Epidermal melanocyte (primary cell): ENCODE measurements around the gene GPATCH2L.

Experiments used
- DNase-seq: peaks from one replicate; pipeline ENCODE4 v3.0.0; 2011; ENCODE audit warnings: low spot score; ENCODE audit not compliant: insufficient read length

Gene GPATCH2L

GRCh38 chr14:76196980-76197695, 45.4 kb downstream of the GPATCH2L start:
- DNase-seq, result no peak

GRCh38 chr14:76201162-76201561, 49.4 kb downstream of the GPATCH2L start:
- DNase-seq, result no peak

- DNase-seq, result no peak
These were observed 51.6 kb downstream of the GPATCH2L start for GRCh38 chr14:76203086-76204001.

- no peak for DNase-seq
These were observed 52.9 kb downstream of the GPATCH2L start for GRCh38 chr14:76204461-76205230.

DNA sequence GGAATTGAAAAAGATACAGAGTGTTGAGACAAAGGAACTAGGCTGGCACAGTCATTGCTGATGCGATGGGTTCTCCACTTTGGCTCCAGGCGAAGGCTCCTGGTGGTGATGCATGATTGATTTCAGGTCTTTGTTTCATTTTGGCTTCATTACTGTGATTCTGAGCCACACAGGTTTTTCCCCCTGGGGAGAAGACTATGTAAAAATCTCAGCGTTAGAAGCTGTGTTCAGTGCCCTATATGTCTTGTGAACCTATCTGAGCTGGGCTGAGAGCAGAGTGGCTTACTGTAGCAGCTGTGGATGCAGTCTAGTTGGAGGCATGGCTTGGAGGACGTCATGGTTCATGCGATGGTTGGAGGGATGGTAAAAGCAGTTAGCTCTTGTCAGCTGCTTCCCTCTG, 54.0 kb downstream of the GPATCH2L start:
- DNase-seq, result no peak

- no peak for DNase-seq
These were observed 56.6 kb downstream of the GPATCH2L start for GRCh38 chr14:76208340-76208739.

GRCh38 chr14:76212242-76212641, 60.5 kb downstream of the GPATCH2L start:
- no peak for DNase-seq

DNA sequence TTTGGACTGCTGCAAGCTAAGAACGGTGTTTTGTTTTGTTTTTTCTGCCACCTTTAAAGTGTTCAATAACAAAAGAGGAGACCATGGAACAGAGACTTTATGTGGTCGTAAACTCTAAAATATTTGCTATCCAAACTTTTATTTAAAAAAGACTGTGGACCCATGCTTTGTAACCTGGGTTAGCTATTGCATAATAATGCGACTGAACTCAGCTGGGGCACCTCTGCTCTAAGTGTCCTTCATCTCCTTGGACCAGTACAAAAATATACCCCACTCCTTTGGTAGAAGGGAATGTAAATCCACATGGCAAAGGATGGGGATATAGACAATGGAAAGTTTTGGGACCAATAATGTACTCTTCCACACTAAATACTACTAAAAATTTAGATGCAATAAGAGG, 65.5 kb downstream of the GPATCH2L start:
- DNase-seq, result no peak

- no peak for DNase-seq
These were observed 66.9 kb downstream of the GPATCH2L start for GRCh38 chr14:76218662-76219061.

GRCh38 chr14:76219873-76220272, 68.2 kb downstream of the GPATCH2L start:
- DNase-seq, result no peak

DNA sequence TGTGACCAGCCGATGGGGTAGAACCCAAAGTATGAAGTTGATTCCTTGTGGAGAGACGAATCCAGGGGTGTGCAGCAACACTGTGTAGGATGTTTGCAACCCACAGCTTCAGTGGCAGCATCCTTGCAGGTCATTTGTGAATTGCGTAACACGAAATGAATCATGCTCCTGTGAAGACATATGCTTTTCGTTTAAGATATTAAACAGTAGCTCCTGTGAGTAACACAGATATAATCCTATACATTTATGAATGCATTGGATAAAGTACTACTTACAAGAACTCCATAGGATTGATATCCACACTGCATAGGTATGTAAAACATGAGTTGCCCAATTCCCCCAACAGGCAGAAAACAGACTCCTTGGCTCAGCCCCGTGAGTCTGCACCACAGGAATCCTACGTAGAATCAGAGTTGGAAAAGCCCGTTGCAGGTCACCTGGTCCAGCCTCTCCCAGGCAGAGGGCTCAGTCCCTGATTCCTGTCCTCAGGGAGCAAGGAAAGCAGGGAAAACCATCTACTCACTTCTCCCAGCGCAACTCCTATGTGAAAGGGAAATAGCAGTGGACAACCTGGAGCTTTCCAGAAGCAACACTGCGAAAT, 75.8 kb downstream of the GPATCH2L start:
- DNase-seq, result no peak

- DNase-seq, result no peak
These were observed 76.4 kb downstream of the GPATCH2L start for GRCh38 chr14:76228138-76228537.

DNA sequence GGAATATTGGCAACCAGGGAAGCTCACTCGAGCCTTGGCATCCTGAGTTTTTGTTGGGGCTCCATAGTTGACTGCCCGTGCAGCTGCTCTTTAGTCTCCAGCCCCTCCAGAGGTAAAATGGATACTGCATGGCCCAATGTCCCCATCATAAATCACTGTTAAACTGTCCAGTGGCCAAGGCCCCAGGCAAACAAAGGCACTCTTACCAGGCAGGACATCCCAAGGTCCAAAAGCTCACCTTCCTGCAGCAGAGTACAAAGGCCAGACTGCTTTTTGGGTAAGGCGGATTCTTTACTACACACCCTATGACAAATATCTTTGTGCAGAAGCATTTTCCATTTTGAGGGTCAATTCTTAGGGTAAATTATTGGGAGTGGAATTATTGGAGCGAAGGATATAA, 81.1 kb downstream of the GPATCH2L start:
- DNase-seq, result no peak

- DNase-seq, result no peak
These were observed 83.9 kb downstream of the GPATCH2L start for GRCh38 chr14:76235628-76236027.

DNA sequence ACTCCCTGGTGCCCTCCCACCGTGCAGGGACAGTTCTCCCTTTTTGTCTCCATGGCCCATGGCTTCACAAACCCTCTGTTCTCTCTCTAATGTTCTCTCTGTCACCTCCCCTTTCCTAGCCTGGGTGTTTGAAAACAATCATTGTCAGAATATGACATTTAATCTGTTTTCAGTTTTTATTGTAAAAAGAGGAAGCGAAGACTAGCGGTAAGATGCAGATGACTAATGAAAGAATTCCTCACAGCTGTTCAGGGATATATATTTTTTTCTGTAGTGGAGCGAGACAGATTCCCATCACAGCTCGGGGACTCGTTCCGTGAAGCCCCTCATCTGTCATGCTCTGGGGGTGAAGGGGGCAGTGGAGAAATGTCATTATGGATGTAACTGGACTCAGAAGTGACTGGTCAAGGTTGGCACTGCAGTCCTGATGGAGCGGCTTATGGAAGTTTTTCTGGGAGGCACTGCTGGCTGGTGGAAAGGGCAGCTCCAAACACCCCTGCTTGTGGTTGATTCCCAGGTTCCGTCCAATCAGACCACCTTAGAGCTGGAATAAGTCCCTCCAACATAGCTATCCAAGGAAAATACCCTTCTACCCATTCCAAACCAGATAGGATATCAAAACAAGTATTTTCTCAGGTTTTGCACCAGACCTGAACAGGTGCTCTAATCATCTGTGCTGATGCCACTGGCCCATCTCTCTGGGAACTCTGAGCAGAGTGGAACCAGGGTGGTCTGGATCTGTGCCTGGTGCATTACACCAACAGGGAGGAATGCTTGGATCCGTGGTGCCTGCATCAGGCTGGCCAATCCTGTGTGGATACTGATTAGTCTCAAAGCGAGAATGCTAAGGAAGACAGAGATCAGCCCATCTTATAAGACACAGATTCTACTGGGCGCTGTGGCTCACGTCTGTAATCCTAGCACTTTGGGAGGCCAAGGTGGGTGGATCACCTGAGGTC, 84.7 kb downstream of the GPATCH2L start:
- DNase-seq, result no peak

DNA sequence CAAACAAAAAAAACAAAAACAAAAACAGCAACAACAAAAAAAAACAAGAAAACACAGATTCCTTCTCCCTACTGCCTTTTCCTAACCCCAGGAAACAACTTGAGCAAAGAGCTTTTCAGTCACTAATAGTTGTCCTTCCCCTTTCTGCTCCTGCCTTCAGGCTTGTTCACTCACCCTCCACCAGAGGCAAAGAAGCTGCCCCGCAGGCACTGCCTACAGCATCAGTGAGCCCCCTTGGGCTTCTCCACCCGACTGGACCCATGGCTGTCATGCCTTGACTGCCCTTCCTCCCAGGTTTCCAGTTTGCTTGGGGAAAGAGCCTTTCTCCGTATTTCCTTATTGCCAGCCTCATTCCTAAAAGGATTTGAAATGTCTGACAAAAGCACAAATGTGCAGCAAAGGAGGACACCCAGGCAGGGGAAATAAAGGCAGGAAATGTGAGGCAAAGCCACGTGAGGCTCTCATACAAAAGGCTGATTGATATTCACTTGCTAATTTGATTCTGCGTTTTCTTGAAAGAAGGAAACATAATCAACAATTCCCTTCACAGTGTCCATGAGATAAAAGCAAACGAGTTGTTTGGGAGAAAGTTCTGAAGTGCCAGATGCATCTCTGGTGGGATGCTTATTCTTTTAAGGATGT, 85.7 kb downstream of the GPATCH2L start:
- DNase-seq, result no peak

- no peak for DNase-seq
These were observed 93.4 kb downstream of the GPATCH2L start for GRCh38 chr14:76245097-76245496.

- no peak for DNase-seq
These were observed 98.6 kb downstream of the GPATCH2L start for GRCh38 chr14:76250302-76250701.

GRCh38 chr14:76252471-76252870, 100.7 kb downstream of the GPATCH2L start:
- no peak for DNase-seq

DNA sequence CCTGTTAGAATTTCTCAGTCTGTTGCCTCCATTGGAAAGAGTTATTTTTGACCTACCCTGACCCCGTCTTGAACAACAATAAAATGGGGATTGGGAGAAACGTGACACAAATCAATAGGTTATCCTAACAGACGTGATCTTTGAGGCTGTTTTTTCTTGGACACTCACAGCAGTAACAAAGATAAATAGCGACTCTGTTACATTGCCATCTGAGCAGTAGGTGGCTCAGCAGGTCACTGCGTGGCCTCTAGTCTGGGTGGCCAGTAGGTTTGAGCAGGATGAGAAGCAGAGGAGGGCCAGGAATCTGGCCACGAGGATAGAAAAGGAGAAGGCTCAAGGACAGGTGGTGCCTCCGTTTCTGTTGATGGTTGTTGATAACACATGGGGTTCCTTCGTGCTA, 101.4 kb downstream of the GPATCH2L start:
- DNase-seq, result no peak
